HepG2 (cell line): ENCODE measurements around the gene ECE2. TPM values are rescaled to one million over a fixed set of nuclear protein-coding genes. Genes with fewer than 3 reads are reported as not detected.
A peak's percentile ranks its signal among the peaks of the same experiment; 100 is the strongest.

Experiments
- TMF1 ChIP-seq: sonication (generic); formaldehyde crosslinking; IDR thresholded peaks from 2 replicates; pipeline ENCODE4 v1.8.1; 2022; ENCODE audit warnings: low read depth, missing genetic modification reagents
- ZBTB44 ChIP-seq: sonication (generic); formaldehyde crosslinking; IDR thresholded peaks from 2 replicates; pipeline ENCODE4 v1.4.0; 2020; ENCODE audit warnings: missing genetic modification reagents
- ZMYM4 ChIP-seq: sonication (generic); formaldehyde crosslinking; IDR thresholded peaks from 2 replicates; pipeline ENCODE4 v1.8.1; 2023; ENCODE audit warnings: mild to moderate bottlenecking, missing genetic modification reagents
- ZNF234 ChIP-seq: sonication (generic); formaldehyde crosslinking; conservative IDR thresholded peaks from 2 replicates; pipeline ENCODE4 v1.5.1; 2020; ENCODE audit warnings: mild to moderate bottlenecking, missing genetic modification reagents
- ZNF274 ChIP-seq: sonication (generic); formaldehyde crosslinking; IDR thresholded peaks from 2 replicates; pipeline ENCODE4 v1.5.1; 2020; ENCODE audit warnings: mild to moderate bottlenecking, missing genetic modification reagents
- ZNF276 ChIP-seq: sonication (generic); formaldehyde crosslinking; IDR thresholded peaks from 2 replicates; pipeline ENCODE4 v1.4.0; 2020; ENCODE audit warnings: mild to moderate bottlenecking, low read depth, missing genetic modification reagents
- ZNF550 ChIP-seq: sonication (generic); formaldehyde crosslinking; IDR thresholded peaks from 2 replicates; pipeline ENCODE4 v1.4.0; 2020; ENCODE audit warnings: mild to moderate bottlenecking, missing genetic modification reagents, borderline replicate concordance
- ZNF557 ChIP-seq: sonication (generic); formaldehyde crosslinking; IDR thresholded peaks from 2 replicates; pipeline ENCODE4 v1.4.0; 2020; ENCODE audit warnings: missing genetic modification reagents
- ZNF567 ChIP-seq: sonication (generic); formaldehyde crosslinking; IDR thresholded peaks from 2 replicates; pipeline ENCODE4 v1.8.1; 2023; ENCODE audit warnings: mild to moderate bottlenecking, missing genetic modification reagents, borderline replicate concordance
- ZNF644 ChIP-seq: IDR thresholded peaks from 2 replicates; pipeline ENCODE4 v1.6.1; 2016; ENCODE audit warnings: low read depth
- ZNF891 ChIP-seq: sonication (generic); formaldehyde crosslinking; IDR thresholded peaks from 2 replicates; pipeline ENCODE4 v1.5.0; 2020; ENCODE audit warnings: mild to moderate bottlenecking, missing genetic modification reagents
- polyA plus RNA-seq, 8 experiments: library from polyadenylated mRNA; depleted of rRNA in 3 of 8; stranded (reverse) in 7 of 8; unstranded in 1 of 8; fragments of >200 nt; fragmentation: Illumina TruSeq in 4 of 8; extraction: Trizol in 4 of 8; gene quantifications; 2 replicates each; pipeline versions ENCODE4 v1.2.1 to v1.2.3, GENCODE V29; 2011 to 2016; ENCODE audit warnings: low read depth in 4 of 8, missing spikeins in 1 of 8, mixed read lengths in 1 of 8; ENCODE audit not compliant: insufficient read depth in 1 of 8
- total RNA-seq, 5 experiments: library from RNA; depleted of rRNA; stranded (reverse); fragments of >200 nt; fragmentation: Illumina TruSeq; extraction: Trizol; gene quantifications; 2 replicates each; pipeline ENCODE4 v1.2.3, GENCODE V29; 2016; ENCODE audit warnings: low read depth in 1 of 5
- TF ChIP-seq, protein P1 (sequence below): IDR thresholded peaks from 2 replicates; pipeline ENCODE4 v1.6.1; 2016
- TF ChIP-seq, protein P2 (sequence below): sonication (generic); formaldehyde crosslinking; IDR thresholded peaks from 2 replicates; pipeline ENCODE4 v1.4.0; 2020; ENCODE audit warnings: missing genetic modification reagents
- TF ChIP-seq, protein P3 (sequence below): fragments of 450-650 bp; IDR thresholded peaks from 2 replicates; pipeline ENCODE4 v1.6.1; 2017
- TF ChIP-seq, protein P4 (sequence below): sonication (generic); formaldehyde crosslinking; IDR thresholded peaks from 2 replicates; pipeline ENCODE4 v1.5.0; 2020; ENCODE audit warnings: missing genetic modification reagents, mild to moderate bottlenecking, borderline replicate concordance

ECE2 gene
- total and polyA plus RNA-seq, 2 of the 13 experiments (the other 11 are each of a cell fraction or from before 2014, with no cell fraction given), result not detected

DNA sequence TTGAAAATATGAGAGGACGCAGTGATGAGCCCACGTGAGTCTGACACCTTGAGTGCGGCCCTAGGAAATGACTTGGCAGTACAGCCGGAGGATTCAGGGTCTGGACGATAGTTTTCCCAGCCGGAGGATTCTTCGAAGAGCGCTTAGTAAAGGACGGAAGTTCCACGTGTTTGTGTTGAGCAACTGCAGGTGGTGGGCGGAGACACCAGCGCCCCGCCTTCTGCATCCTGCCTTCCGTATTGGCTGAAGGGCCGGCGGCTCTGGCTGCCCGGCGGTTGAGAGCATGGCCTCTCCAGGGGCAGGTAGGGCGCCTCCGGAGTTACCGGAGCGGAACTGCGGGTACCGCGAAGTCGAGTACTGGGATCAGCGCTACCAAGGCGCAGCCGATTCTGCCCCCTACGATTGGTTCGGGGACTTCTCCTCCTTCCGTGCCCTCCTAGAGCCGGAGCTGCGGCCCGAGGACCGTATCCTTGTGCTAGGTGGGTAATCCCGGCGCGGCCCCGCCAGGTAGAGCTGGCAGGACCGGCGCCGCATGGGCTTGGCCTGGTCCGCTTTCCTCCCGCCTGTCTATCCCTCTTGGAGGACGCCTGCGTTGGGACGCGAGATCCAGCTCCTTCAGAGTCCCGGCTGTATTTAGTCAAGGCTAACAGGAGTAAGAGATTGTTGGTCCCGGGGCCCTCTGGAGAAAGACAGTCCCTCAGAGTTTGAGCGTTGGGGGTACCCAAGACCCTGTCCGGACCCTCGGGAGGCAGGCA, 26.2 kb upstream of the ECE2 start, which contains the start of gene EEF1AKMT4 (continued):
- TF ChIP-seq, protein P1, sequence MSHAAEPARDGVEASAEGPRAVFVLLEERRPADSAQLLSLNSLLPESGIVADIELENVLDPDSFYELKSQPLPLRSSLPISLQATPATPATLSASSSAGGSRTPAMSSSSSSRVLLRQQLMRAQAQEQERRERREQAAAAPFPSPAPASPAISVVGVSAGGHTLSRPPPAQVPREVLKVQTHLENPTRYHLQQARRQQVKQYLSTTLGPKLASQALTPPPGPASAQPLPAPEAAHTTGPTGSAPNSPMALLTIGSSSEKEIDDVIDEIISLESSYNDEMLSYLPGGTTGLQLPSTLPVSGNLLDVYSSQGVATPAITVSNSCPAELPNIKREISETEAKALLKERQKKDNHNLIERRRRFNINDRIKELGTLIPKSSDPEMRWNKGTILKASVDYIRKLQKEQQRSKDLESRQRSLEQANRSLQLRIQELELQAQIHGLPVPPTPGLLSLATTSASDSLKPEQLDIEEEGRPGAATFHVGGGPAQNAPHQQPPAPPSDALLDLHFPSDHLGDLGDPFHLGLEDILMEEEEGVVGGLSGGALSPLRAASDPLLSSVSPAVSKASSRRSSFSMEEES (CRISPR knock-in tag), result peak; percentile 83
- TF ChIP-seq ZNF276, result no peak
- TF ChIP-seq ZNF891 (CRISPR knock-in tag), result no peak
- TF ChIP-seq, protein P2, sequence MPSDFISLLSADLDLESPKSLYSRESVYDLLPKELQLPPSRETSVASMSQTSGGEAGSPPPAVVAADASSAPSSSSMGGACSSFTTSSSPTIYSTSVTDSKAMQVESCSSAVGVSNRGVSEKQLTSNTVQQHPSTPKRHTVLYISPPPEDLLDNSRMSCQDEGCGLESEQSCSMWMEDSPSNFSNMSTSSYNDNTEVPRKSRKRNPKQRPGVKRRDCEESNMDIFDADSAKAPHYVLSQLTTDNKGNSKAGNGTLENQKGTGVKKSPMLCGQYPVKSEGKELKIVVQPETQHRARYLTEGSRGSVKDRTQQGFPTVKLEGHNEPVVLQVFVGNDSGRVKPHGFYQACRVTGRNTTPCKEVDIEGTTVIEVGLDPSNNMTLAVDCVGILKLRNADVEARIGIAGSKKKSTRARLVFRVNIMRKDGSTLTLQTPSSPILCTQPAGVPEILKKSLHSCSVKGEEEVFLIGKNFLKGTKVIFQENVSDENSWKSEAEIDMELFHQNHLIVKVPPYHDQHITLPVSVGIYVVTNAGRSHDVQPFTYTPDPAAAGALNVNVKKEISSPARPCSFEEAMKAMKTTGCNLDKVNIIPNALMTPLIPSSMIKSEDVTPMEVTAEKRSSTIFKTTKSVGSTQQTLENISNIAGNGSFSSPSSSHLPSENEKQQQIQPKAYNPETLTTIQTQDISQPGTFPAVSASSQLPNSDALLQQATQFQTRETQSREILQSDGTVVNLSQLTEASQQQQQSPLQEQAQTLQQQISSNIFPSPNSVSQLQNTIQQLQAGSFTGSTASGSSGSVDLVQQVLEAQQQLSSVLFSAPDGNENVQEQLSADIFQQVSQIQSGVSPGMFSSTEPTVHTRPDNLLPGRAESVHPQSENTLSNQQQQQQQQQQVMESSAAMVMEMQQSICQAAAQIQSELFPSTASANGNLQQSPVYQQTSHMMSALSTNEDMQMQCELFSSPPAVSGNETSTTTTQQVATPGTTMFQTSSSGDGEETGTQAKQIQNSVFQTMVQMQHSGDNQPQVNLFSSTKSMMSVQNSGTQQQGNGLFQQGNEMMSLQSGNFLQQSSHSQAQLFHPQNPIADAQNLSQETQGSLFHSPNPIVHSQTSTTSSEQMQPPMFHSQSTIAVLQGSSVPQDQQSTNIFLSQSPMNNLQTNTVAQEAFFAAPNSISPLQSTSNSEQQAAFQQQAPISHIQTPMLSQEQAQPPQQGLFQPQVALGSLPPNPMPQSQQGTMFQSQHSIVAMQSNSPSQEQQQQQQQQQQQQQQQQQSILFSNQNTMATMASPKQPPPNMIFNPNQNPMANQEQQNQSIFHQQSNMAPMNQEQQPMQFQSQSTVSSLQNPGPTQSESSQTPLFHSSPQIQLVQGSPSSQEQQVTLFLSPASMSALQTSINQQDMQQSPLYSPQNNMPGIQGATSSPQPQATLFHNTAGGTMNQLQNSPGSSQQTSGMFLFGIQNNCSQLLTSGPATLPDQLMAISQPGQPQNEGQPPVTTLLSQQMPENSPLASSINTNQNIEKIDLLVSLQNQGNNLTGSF (CRISPR knock-in tag), result peak; percentile 68; the same call in 1 of the 2 replicates
- no peak for TF ChIP-seq ZNF274 (CRISPR knock-in tag)
- TF ChIP-seq, protein P3, sequence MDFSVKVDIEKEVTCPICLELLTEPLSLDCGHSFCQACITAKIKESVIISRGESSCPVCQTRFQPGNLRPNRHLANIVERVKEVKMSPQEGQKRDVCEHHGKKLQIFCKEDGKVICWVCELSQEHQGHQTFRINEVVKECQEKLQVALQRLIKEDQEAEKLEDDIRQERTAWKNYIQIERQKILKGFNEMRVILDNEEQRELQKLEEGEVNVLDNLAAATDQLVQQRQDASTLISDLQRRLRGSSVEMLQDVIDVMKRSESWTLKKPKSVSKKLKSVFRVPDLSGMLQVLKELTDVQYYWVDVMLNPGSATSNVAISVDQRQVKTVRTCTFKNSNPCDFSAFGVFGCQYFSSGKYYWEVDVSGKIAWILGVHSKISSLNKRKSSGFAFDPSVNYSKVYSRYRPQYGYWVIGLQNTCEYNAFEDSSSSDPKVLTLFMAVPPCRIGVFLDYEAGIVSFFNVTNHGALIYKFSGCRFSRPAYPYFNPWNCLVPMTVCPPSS, result no peak
- peak; percentile 60 for TF ChIP-seq ZMYM4 (CRISPR knock-in tag)
- no peak for TF ChIP-seq ZNF550 (CRISPR knock-in tag)
- TF ChIP-seq ZBTB44 (CRISPR knock-in tag), result no peak
- no peak for TF ChIP-seq ZNF644 (CRISPR knock-in tag)
- no peak for TF ChIP-seq TMF1 (CRISPR knock-in tag)
- TF ChIP-seq, protein P4, sequence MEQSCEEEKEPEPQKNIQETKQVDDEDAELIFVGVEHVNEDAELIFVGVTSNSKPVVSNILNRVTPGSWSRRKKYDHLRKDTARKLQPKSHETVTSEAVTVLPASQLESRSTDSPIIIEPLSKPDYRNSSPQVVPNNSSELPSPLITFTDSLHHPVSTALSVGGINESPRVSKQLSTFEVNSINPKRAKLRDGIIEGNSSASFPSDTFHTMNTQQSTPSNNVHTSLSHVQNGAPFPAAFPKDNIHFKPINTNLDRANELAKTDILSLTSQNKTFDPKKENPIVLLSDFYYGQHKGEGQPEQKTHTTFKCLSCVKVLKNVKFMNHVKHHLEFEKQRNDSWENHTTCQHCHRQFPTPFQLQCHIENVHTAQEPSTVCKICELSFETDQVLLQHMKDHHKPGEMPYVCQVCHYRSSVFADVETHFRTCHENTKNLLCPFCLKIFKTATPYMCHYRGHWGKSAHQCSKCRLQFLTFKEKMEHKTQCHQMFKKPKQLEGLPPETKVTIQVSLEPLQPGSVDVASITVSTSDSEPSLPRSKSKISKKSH, result no peak
- TF ChIP-seq ZNF234 (CRISPR knock-in tag), result no peak
- TF ChIP-seq ZNF557 (CRISPR knock-in tag), result 0 out of 2 replicates have a peak, but pooled peaks have one; percentile 17
- TF ChIP-seq ZNF567 (CRISPR knock-in tag), result no peak
